HG03342 (cell line): ENCODE data around the gene SPDYE1.

Experiments used
- ATAC-seq: cut with Tn5 transposase; IDR thresholded peaks from one replicate; pipeline ENCODE4 v1.9.1; 2021; ENCODE audit warnings: mild to moderate bottlenecking, moderate library complexity; ENCODE audit not compliant: unreplicated experiment

The SPDYE1 gene

GRCh38 chr7:44042221-44042620, 44.5 kb downstream of the SPDYE1 start:
- no peak for ATAC-seq

- ATAC-seq: no peak
These were observed 46.2 kb downstream of the SPDYE1 start for GRCh38 chr7:44043902-44044301.

GRCh38 chr7:44044315-44045225, 46.9 kb downstream of the SPDYE1 start, which contains the start of gene DBNL:
Gene DBNL (plus strand): TSS chr7:44044702. CDS start chr7:44044738, 36 bp downstream.
- ATAC-seq: peak; percentile 75

GRCh38 chr7:44045226-44046014, 47.7 kb downstream of the SPDYE1 start:
- ATAC-seq: no peak

- ATAC-seq: peak; percentile 56
These were observed 48.8 kb downstream of the SPDYE1 start for GRCh38 chr7:44046321-44047061.

GRCh38 chr7:44048031-44048795, 50.5 kb downstream of the SPDYE1 start:
- no peak for ATAC-seq

GRCh38 chr7:44050121-44050914, 52.6 kb downstream of the SPDYE1 start:
- no peak for ATAC-seq

GRCh38 chr7:44050915-44051560, 53.3 kb downstream of the SPDYE1 start:
- ATAC-seq: no peak

GRCh38 chr7:44051611-44052220, 54.0 kb downstream of the SPDYE1 start:
- ATAC-seq: no peak

GRCh38 chr7:44052771-44053365, 55.2 kb downstream of the SPDYE1 start:
- no peak for ATAC-seq

GRCh38 chr7:44056681-44057080, 59.0 kb downstream of the SPDYE1 start:
- ATAC-seq: no peak

GRCh38 chr7:44057181-44057848, 59.6 kb downstream of the SPDYE1 start:
- ATAC-seq: no peak

- ATAC-seq: no peak
These were observed 60.4 kb downstream of the SPDYE1 start for GRCh38 chr7:44057849-44058758.

- no peak for ATAC-seq
These were observed 61.1 kb downstream of the SPDYE1 start for GRCh38 chr7:44058759-44059218.

GRCh38 chr7:44059219-44060090, 61.8 kb downstream of the SPDYE1 start:
- ATAC-seq: no peak
